GM19351 (cell line): ENCODE results near the gene SEC31A.
A peak's percentile ranks its signal among the peaks of the same experiment; 100 is the strongest.

Source experiments
- ATAC-seq: cut with Tn5 transposase; IDR thresholded peaks from one replicate; pipeline ENCODE4 v1.9.1; 2021; ENCODE audit warnings: mild to moderate bottlenecking, moderate library complexity; ENCODE audit not compliant: unreplicated experiment

The SEC31A gene

DNA sequence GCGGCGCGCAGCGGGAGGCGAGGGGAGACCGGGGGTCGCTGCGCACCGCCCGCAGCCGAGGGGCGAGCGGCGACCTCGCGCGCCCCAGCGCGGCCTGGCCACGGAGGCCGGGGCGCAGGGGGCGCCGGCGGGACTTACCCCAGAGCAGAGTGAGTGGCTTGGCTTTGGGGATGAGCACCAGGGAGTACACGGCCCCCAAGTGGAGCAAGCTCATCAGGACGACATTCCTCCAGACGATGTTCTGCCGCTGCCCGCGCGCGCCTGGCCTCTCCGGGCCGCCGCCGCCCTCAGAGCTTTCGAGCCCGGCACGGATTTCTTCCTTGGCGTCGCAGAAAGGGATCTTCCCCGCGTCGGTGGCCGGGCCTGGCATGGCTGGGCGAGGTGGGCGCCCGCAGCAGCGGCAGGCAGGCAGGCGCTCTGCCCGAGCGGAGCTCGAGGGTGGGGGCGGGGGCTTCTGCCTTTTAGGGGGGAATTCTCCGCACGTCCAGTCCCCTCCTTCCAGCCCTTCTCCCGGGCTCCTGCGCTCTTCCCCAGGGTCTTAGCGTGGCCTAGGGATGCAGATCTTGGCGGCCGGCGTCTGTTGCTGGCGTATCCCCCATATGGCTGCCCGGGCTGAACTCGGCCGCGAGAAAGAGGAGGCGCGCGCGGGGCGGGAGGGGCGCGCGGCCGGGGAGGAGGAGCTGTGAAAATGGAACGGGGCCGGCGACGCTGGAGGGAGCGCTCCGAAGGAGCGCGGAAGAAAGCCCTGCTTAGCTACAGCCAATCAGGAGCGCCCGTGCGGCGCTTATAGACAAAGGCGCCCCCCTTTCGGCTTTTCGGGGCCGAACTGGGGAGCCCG, 92.6 kb downstream of the SEC31A start, which contains the start of gene SCD5:
TSS of gene SCD5 (minus strand) at position 629 of the 838 bp plus-strand sequence. CDS start at position 370, 259 bp downstream.
- ATAC-seq, result peak; percentile 91

GRCh38 chr4:82797405-82798111, 93.4 kb downstream of the SEC31A start:
- no peak for ATAC-seq

- no peak for ATAC-seq
Measured at GRCh38 chr4:82797040-82797404, 93.9 kb downstream of the SEC31A start.

- ATAC-seq, result no peak
Measured at GRCh38 chr4:82792912-82793649, 97.9 kb downstream of the SEC31A start.

GRCh38 chr4:82791179-82791578, 99.8 kb downstream of the SEC31A start:
- no peak for ATAC-seq

GRCh38 chr4:82790060-82790660, 100.8 kb downstream of the SEC31A start:
- ATAC-seq, result no peak

- no peak for ATAC-seq
Measured at GRCh38 chr4:82789025-82789776, 101.8 kb downstream of the SEC31A start.

DNA sequence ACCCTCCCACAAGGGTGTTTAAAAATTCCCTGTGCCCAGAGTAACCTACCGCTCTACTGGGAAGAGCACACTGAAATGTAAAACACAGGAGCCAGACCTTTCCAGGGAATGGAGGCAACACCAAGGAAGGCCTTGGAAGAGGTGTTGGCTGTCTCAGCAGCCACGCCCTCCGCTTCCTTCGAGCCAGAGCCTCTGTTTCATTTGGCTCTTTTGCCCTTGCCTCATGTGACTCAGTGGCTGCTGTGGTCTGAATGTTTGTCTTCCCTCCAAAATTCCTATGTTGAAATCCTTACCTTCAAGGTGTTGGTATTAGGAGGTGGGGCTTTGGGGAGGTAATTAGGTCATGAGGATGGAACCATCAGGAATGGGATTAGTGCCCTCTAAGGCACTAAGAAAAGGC, 103.6 kb downstream of the SEC31A start:
- no peak for ATAC-seq

DNA sequence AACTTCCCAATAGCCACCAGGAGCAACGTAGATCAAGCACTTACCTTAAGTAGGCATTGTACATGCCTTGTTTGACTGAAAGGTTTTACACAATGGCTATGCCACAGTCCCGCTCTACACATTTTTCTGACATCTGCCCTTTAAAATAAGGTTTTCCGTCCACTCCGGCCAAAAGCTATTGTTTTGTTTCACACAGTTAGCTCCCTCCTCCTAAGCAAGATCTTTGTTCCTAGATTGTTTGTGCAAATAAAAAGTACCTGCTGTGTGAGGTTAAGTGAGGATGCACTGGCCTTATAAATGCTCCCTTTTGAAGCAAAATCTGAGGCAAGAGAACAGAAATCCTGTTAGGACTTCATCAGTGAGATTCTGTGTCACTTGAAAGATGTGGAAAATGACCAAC, 104.1 kb downstream of the SEC31A start:
- ATAC-seq, result no peak

- no peak for ATAC-seq
Measured at GRCh38 chr4:82785611-82786400, 105.1 kb downstream of the SEC31A start.

GRCh38 chr4:82784681-82785610, 106.0 kb downstream of the SEC31A start:
- ATAC-seq, result no peak

GRCh38 chr4:82782626-82783345, 108.2 kb downstream of the SEC31A start:
- ATAC-seq, result no peak

- peak; percentile 68 for ATAC-seq
Measured at GRCh38 chr4:82780752-82781231, 110.2 kb downstream of the SEC31A start.

GRCh38 chr4:82780170-82780751, 110.7 kb downstream of the SEC31A start:
- no peak for ATAC-seq

- no peak for ATAC-seq
Measured at GRCh38 chr4:82779032-82779431, 111.9 kb downstream of the SEC31A start.

DNA sequence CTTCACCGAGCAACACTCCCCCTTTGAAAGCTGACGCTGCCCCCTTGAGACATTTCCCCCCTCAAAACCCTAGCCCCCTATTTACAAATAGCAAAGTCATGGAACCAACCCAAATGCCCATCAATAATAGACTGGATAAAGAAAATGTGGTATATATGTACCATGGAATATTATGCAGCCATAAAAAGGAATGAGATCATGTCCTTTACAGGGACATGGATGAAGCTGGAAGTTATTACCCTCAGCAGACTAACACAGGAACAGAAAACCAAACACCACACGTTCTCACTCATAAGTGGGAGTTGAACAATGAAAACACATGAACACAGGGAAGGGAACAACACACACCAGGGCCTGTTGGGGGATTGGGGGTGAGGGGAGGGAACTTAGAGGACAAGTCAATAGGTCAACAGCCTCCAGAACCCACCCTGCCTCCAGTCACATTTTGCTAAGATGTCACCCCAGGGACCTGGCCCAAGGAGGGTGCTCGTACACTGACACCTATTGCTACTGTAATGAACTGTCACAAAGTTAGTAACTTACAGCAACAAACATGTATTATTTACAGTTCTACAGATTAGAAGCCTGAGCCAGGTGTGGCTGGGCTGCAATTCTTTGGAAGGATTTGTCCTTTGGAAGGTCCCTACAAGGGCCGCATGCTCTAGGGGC, 113.0 kb downstream of the SEC31A start:
- ATAC-seq, result no peak
